Kidney (tissue), 14 donors: ENCODE measurements around the gene RIN2. TPM values are rescaled to one million over a fixed set of nuclear protein-coding genes. Genes with fewer than 3 reads are reported as not detected.

ENCODE experiments used
- DNase-seq, 5 donors: peaks; one replicate each; pipeline ENCODE4 v3.0.0-alpha.2; 2013 to 2020
- FAIRE-seq: peaks from 2 replicates; lab custom pipeline; 2012; peaks lifted over from hg19 to GRCh38; lab: Jason Lieb, UNC
- H3K27ac ChIP-seq, 2 donors: one replicate each; pipeline ENCODE4 v1.7.0; 2013; ENCODE audit warnings: low read depth in 2 of 2, low read length in 2 of 2, inconsistent platforms in 1 of 2
- H3K27me3 ChIP-seq: one replicate; pipeline ENCODE4 v1.7.1; 2013; ENCODE audit warnings: low read length, inconsistent platforms; ENCODE audit not compliant: control insufficient read depth, insufficient read depth
- H3K36me3 ChIP-seq, 3 donors: one replicate each; pipeline versions ENCODE4 v1.7.0 to v1.7.1; 2013; ENCODE audit warnings: low read length in 3 of 3, control low read depth in 1 of 3, inconsistent platforms in 1 of 3; ENCODE audit not compliant: insufficient read depth in 3 of 3, control insufficient read depth in 2 of 3
- H3K4me1 ChIP-seq, 3 donors: one replicate each; pipeline versions ENCODE4 v1.7.0 to v1.7.1; 2013; ENCODE audit warnings: low read length in 3 of 3, inconsistent platforms in 1 of 3, low read depth in 1 of 3; ENCODE audit not compliant: control insufficient read depth in 2 of 3, insufficient read depth in 2 of 3
- H3K4me3 ChIP-seq, 3 donors: one replicate each; pipeline versions ENCODE4 v1.7.0 to v1.8.1; 2013; ENCODE audit warnings: low read length in 3 of 3, control low read depth in 1 of 3, inconsistent platforms in 1 of 3
- H3K9ac ChIP-seq, 3 donors: one replicate each; pipeline versions ENCODE4 v1.7.0 to v1.7.1; 2013; ENCODE audit warnings: low read length in 3 of 3, control low read depth in 1 of 3, inconsistent platforms in 1 of 3
- H3K9me3 ChIP-seq, 3 donors: one replicate each; pipeline versions ENCODE4 v1.7.0 to v1.7.1; 2013; ENCODE audit warnings: low read length in 3 of 3, control low read depth in 1 of 3, inconsistent platforms in 1 of 3; ENCODE audit not compliant: control insufficient read depth in 2 of 3, insufficient read depth in 1 of 3
- intact Hi-C: fragments of 100-400 bp; cut with DNase I; formaldehyde crosslinking; loops from one replicate; pipeline ENCODE4 v1.11.1; 2022
- polyA plus RNA-seq: library from polyadenylated mRNA; stranded (reverse); fragments of 350-450 nt; fragmentation: Illumina TruSeq; extraction: RNeasy Lipid Tissue Mini Kit (QIAGEN cat#74804); gene quantifications from one replicate; pipeline ENCODE4 v1.2.3, GENCODE V29; 2014; ENCODE audit warnings: low read depth, low replicate concordance; ENCODE audit not compliant: insufficient read depth
- total RNA-seq: library from RNA; stranded (reverse); fragmentation: NEBNext Ultra II Directional; extraction: Animal tissue kit (Norgen Biotek cat#: 25700); gene quantifications from one replicate; pipeline ENCODE4 v1.2.1, GENCODE V29; 2021
- TF ChIP-seq, protein P1 (sequence below): IDR thresholded peaks from 3 replicates; pipeline ENCODE4 v1.5.1; 2012; ENCODE audit warnings: mild to moderate bottlenecking, moderate library complexity, borderline replicate concordance; ENCODE audit not compliant: insufficient read depth; ENCODE audit errors: extremely low read depth
- donor health status: control.
- donor health status: control.
- donor health status: control.
- donor health status: control.
- donor health status: control.
- donor health status: DM: yes; HTN: yes; CAD: no.
- donor health status: Normal renal cell carcinoma (clear cell type).

The RIN2 gene
- total and polyA plus RNA-seq, 2 donors from 2014 or later, result 20.2 to 109 TPM

- Histone ChIP-seq H3K27me3 (no peaks in the 10 kb centered on the region), H3K4me1 (peaks cover 0 to 10% (median 5%) of the 10 kb centered on the region in 3 donors), H3K36me3 (no peaks in the 10 kb centered on the region), H3K27ac (no peak overlapping the region), H3K4me3 (no peak overlapping the region), H3K9ac (no peak overlapping the region), H3K9me3 (no peaks in the 10 kb centered on the region)
- FAIRE-seq (no peak), DNase-seq (no peak)
- TF ChIP-seq, protein P1, sequence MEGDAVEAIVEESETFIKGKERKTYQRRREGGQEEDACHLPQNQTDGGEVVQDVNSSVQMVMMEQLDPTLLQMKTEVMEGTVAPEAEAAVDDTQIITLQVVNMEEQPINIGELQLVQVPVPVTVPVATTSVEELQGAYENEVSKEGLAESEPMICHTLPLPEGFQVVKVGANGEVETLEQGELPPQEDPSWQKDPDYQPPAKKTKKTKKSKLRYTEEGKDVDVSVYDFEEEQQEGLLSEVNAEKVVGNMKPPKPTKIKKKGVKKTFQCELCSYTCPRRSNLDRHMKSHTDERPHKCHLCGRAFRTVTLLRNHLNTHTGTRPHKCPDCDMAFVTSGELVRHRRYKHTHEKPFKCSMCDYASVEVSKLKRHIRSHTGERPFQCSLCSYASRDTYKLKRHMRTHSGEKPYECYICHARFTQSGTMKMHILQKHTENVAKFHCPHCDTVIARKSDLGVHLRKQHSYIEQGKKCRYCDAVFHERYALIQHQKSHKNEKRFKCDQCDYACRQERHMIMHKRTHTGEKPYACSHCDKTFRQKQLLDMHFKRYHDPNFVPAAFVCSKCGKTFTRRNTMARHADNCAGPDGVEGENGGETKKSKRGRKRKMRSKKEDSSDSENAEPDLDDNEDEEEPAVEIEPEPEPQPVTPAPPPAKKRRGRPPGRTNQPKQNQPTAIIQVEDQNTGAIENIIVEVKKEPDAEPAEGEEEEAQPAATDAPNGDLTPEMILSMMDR, result no peak
- intact Hi-C loops, result no loop called here
Observed at GRCh38 chr20:19765266-19765665, 7.2 kb downstream of the RIN2 start.

- Histone ChIP-seq H3K36me3 (no peaks in the 10 kb centered on the region), H3K4me1 (peaks cover 0 to 6% (median 4%) of the 10 kb centered on the region in 3 donors), H3K9ac (no peak overlapping the region), H3K27me3 (no peaks in the 10 kb centered on the region), H3K4me3 (no peak overlapping the region), H3K27ac (no peak overlapping the region), H3K9me3 (no peaks in the 10 kb centered on the region)
- TF ChIP-seq, protein P1, result no peak
- no peak for FAIRE-seq
- no peak for DNase-seq
- intact Hi-C loops, result no loop called here
Observed at GRCh38 chr20:19765913-19766312, 7.9 kb downstream of the RIN2 start.

GRCh38 chr20:19767070-19767469 is 9.0 kb downstream of the RIN2 start:
- intact Hi-C loops, result no loop called here
- DNase-seq (no peak), FAIRE-seq (no peak)
- TF ChIP-seq, protein P1, result no peak
- Histone ChIP-seq H3K9ac (no peak overlapping the region), H3K27me3 (no peaks in the 10 kb centered on the region), H3K4me1 (peaks cover 2 to 6% (median 6%) of the 10 kb centered on the region in 3 donors), H3K4me3 (no peak overlapping the region), H3K36me3 (no peaks in the 10 kb centered on the region), H3K27ac (no peak overlapping the region), H3K9me3 (no peaks in the 10 kb centered on the region)

- TF ChIP-seq, protein P1, result no peak
- intact Hi-C loops, result no loop called here
- Histone ChIP-seq H3K36me3 (no peaks in the 10 kb centered on the region), H3K4me1 (peaks cover 2 to 10% (median 8%) of the 10 kb centered on the region in 3 donors), H3K27me3 (no peaks in the 10 kb centered on the region), H3K27ac (no peak overlapping the region), H3K9ac (no peak overlapping the region), H3K4me3 (no peak overlapping the region), H3K9me3 (no peaks in the 10 kb centered on the region)
- FAIRE-seq, result no peak
- DNase-seq, result no peak
Observed at GRCh38 chr20:19768325-19768842, 10.3 kb downstream of the RIN2 start.
